Mammary epithelial cell (primary cell): ENCODE data around the gene SCUBE3.

Experiments used
- EZH2 ChIP-seq: IDR thresholded peaks from 2 replicates; pipeline ENCODE4 v1.6.1; 2012; ENCODE audit warnings: low read length, inconsistent platforms, borderline replicate concordance
- TF ChIP-seq, protein P1 (sequence below), 2 donors: IDR thresholded peaks in 1 of 2; conservative IDR thresholded peaks in 1 of 2; 2 replicates each; pipeline ENCODE4 v1.5.1; 2011 to 2012; ENCODE audit warnings: inconsistent platforms in 2 of 2, low read length in 2 of 2, mild to moderate bottlenecking in 2 of 2, control low read depth in 1 of 2, low read depth in 1 of 2; ENCODE audit not compliant: insufficient read depth in 1 of 2; ENCODE audit errors: extremely low read depth in 1 of 2

DNA sequence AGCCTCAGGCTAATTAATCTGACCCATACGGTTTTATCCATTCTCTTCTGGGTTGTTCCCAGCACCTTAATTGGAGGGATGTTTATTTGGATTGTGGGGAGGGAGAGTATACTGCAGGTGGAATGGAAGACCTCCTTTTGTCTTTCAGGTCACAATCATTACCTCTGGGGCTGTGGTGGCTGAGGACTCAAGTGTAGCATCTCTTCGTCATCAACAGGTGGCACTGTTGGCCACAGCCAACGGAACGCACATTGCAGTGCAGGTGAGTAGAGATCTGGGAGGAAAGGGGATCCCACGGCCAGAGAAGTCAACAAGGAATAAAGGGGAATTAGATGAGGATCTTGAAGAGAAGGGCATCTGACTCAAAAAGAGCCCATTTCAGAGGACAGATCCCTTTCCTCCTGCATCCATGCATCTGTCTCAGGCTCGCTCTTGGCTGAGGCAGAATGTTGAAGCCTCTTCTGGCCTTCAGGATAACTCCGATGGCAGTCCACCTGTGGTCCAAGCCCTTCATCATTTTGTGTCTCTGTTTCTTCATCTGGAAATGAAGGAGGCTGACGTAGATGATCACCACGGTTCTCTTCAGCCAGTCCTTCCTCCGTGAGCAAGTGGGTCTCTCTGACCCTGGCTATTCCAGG is 80.7 kb downstream of the SCUBE3 start:
- TF ChIP-seq, protein P1, sequence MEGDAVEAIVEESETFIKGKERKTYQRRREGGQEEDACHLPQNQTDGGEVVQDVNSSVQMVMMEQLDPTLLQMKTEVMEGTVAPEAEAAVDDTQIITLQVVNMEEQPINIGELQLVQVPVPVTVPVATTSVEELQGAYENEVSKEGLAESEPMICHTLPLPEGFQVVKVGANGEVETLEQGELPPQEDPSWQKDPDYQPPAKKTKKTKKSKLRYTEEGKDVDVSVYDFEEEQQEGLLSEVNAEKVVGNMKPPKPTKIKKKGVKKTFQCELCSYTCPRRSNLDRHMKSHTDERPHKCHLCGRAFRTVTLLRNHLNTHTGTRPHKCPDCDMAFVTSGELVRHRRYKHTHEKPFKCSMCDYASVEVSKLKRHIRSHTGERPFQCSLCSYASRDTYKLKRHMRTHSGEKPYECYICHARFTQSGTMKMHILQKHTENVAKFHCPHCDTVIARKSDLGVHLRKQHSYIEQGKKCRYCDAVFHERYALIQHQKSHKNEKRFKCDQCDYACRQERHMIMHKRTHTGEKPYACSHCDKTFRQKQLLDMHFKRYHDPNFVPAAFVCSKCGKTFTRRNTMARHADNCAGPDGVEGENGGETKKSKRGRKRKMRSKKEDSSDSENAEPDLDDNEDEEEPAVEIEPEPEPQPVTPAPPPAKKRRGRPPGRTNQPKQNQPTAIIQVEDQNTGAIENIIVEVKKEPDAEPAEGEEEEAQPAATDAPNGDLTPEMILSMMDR (conservative IDR thresholded peaks at IDR 0.05 in 1 of 2, IDR thresholded peaks at IDR 0.05 in 1 of 2; ENCODE audit: extremely low read depth in 1 of 2, insufficient read depth in 1 of 2, low read depth in 1 of 2, low read length in 2 of 2) = peak; percentile 88 to 90
- no peak for TF ChIP-seq EZH2
